ENCODE results near the gene BLVRB.

DNA sequence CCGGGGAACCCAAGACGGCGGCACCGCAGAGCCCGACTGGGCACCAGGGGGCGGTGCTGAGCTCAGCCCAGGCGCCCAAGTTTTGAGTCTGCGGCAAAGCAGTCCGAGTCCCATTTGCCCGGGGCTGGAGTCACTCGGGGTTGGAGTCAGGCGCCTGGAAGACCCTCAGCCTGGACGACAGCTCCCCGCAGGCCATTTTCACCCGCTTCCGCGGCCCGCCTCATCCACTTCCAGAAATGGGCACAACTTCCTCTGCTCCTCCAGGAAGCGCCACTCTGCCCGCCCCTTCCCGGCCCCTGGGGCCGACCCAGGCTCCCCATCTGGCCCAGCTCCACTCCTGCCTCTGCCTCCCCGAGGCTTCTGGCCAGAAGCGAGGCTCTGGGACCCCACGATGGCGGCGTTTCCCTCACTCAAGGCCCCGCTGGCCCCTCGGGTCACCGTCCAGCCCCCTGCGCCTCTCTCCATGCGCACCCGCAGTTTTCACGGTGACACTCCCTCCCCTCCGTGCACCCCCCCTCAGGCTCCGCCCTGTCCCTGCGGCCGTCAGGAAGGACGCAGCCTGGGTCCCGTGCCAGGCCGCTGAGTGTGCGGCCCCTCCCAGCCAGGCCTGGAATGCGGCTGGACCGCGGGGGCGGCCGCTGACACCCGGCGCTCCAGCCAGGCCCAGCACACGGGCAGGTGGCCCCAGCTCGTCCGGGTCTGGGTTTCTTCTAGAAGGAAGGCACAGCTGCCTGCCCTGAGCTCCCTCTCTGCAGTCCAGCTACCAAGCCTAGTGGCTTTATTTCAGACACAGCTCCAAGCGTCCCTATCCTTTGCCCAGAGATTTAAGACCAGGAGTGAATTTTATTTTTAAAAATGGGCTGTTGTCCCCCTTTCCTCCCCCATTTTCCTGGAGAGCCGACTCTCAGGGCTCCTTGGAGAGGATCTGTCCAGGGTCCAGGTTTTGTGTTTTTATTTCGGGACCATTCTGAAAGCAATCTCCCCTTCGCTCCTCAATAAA lies 44.5 kb downstream of the BLVRB start:
- peak; percentile 80 for TF ChIP-seq POLR2AphosphoS5 (IDR thresholded peaks at IDR 0.05; ENCODE audit: low read depth)
- TF ChIP-seq, protein P1, sequence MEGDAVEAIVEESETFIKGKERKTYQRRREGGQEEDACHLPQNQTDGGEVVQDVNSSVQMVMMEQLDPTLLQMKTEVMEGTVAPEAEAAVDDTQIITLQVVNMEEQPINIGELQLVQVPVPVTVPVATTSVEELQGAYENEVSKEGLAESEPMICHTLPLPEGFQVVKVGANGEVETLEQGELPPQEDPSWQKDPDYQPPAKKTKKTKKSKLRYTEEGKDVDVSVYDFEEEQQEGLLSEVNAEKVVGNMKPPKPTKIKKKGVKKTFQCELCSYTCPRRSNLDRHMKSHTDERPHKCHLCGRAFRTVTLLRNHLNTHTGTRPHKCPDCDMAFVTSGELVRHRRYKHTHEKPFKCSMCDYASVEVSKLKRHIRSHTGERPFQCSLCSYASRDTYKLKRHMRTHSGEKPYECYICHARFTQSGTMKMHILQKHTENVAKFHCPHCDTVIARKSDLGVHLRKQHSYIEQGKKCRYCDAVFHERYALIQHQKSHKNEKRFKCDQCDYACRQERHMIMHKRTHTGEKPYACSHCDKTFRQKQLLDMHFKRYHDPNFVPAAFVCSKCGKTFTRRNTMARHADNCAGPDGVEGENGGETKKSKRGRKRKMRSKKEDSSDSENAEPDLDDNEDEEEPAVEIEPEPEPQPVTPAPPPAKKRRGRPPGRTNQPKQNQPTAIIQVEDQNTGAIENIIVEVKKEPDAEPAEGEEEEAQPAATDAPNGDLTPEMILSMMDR (conservative IDR thresholded peaks at IDR 0.05; ENCODE audit: low read depth in 2 of 2), result peak; percentile 87 to 94
- TF ChIP-seq EZH2 (IDR thresholded peaks at IDR 0.05; ENCODE audit: low read depth, unreplicated experiment), result no peak
- TF ChIP-seq EZH2phosphoT487 (IDR thresholded peaks at IDR 0.05; ENCODE audit: unreplicated experiment), result no peak
